ENCODE results near the gene APOBEC3C.
"Not testable (repeated sequence)": the region's sequence is repeated elsewhere in the genome, so short reads cannot be mapped to it uniquely, and the experiment has no call there.

Gene APOBEC3C

GRCh38 chr22:39013942-39014722 is at the start of gene APOBEC3C:
APOBEC3C (plus strand) TSS chr22:39014257; CDS start chr22:39014363, 106 bp downstream.
- peak; percentile 60 for DNase-seq (ENCODE audit: low spot score)

- no peak for DNase-seq (ENCODE audit: low spot score)
These were observed 49.8 kb upstream of the APOBEC3C start for GRCh38 chr22:38964306-38964705.

- no peak for DNase-seq (ENCODE audit: low spot score)
These were observed 49.1 kb upstream of the APOBEC3C start for GRCh38 chr22:38964989-38965388.

GRCh38 chr22:38965614-38966379 is 48.3 kb upstream of the APOBEC3C start:
- no peak for DNase-seq (ENCODE audit: low spot score)

GRCh38 chr22:38966380-38966702 is 47.7 kb upstream of the APOBEC3C start:
- no peak for DNase-seq (ENCODE audit: low spot score)

GRCh38 chr22:38966942-38967341 is 47.1 kb upstream of the APOBEC3C start:
- DNase-seq (ENCODE audit: low spot score): no peak

GRCh38 chr22:38967451-38968450 is 46.3 kb upstream of the APOBEC3C start:
- peak; percentile 51 for DNase-seq (ENCODE audit: low spot score)

- DNase-seq (ENCODE audit: low spot score): no peak
These were observed 45.3 kb upstream of the APOBEC3C start for GRCh38 chr22:38968801-38969200.

GRCh38 chr22:38970551-38970950 is 43.5 kb upstream of the APOBEC3C start:
- DNase-seq (ENCODE audit: low spot score): no peak

GRCh38 chr22:38971202-38971601 is 42.9 kb upstream of the APOBEC3C start:
- DNase-seq (ENCODE audit: low spot score): no peak

- no peak for DNase-seq (ENCODE audit: low spot score)
These were observed 42.3 kb upstream of the APOBEC3C start for GRCh38 chr22:38971791-38972190.

GRCh38 chr22:38972558-38972957 is 41.5 kb upstream of the APOBEC3C start:
- DNase-seq (ENCODE audit: low spot score): no peak

- peak; percentile 40 for DNase-seq (ENCODE audit: low spot score)
These were observed 40.5 kb upstream of the APOBEC3C start for GRCh38 chr22:38973289-38974169.

GRCh38 chr22:38974170-38974825 is 39.8 kb upstream of the APOBEC3C start:
- DNase-seq (ENCODE audit: low spot score): no peak

GRCh38 chr22:38974826-38975175 is 39.3 kb upstream of the APOBEC3C start:
- DNase-seq (ENCODE audit: low spot score): no peak

GRCh38 chr22:38977289-38977688 is 36.8 kb upstream of the APOBEC3C start:
- DNase-seq (ENCODE audit: low spot score): not testable (repeated sequence)

GRCh38 chr22:38980587-38980986 is 33.5 kb upstream of the APOBEC3C start:
- not testable (repeated sequence) for DNase-seq (ENCODE audit: low spot score)

GRCh38 chr22:38981005-38981991 is 32.8 kb upstream of the APOBEC3C start:
- DNase-seq (ENCODE audit: low spot score): peak; percentile 22
